Inferior parietal cortex (tissue), 1 donor: ENCODE data around the gene LDB2.
"Not testable (repeated sequence)": the region's sequence is repeated elsewhere in the genome, so short reads cannot be mapped to it uniquely, and the experiment has no call there.

Experiments
- DNase-seq: peaks from one replicate; pipeline ENCODE4 v3.0.0-alpha.2; 2016; ENCODE audit errors: extremely low spot score

Gene LDB2

DNA sequence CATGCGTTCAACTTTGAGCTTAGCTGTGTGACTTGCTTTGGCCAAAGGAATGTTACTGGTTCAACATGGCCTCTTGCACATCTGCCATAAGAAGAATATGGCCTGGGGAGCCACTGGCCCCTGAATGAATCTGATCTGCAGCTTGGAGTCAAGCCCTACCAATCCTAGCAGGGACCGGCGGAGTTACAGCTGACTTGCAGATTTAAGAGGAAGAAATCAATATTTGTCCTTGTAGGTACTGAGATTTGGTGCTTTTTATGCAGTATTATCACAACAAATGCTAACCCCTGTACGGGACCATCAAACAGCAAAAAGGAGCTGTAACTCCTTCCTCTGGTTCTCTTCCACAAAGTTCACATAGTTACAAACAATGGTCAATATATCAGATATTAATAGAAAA lies 252.0 kb downstream of the LDB2 start:
- DNase-seq: no peak

DNA sequence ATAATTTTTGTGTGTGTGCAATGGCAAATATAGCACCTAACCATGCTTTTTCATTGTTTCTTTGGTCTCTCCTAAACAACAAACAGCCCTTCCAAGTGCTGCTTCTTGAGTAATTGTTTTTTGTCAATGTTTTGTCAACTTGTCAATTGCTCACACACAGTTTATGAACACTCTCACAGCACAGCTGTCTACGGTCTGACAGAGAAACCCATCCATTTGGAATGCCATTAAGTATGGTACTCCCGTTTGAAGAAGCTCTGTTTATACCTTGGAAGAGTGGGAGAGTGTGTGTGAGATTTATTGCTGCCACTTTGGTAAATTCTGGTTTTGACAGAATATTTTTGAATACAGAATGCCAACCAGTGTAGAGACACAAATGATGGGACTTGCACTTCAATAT lies 254.6 kb downstream of the LDB2 start:
- no peak for DNase-seq

DNA sequence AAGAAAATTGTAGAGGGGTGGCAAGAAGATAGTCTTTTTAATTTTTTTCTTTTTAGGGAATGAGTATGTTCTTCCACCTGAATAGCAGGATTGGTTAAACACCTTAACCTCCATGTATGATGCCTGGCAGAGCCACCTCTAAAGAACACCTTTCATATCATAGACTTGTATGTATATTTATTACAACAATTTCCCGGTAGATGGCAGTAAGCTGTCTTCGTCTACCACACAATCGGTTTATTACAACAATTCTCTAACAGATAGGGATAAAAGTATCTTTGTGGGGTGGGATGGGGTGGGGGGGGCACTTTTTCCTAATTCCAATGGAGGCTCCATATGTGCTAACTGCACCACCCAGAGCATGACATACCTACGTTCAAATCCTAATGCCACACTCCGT lies 255.5 kb downstream of the LDB2 start:
- DNase-seq: no peak

DNA sequence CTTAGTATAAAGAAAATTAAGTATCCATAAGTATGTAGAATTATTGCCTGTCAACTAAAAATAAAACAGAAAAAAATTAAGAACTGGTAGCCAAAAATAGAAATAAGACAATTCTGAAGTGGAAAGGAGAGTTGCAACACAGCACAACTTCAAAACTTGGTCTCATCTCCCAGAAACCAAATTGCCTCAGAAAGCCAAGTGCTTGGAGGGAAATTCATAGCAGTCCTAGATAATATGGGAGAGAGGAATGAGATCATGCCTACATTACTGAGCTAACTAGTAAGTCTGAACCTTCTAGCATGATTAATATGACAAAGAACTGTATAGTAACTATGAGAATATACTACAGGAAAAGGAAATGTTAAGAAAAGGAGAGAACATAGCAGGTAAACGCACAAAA lies 256.5 kb downstream of the LDB2 start:
- no peak for DNase-seq

DNA sequence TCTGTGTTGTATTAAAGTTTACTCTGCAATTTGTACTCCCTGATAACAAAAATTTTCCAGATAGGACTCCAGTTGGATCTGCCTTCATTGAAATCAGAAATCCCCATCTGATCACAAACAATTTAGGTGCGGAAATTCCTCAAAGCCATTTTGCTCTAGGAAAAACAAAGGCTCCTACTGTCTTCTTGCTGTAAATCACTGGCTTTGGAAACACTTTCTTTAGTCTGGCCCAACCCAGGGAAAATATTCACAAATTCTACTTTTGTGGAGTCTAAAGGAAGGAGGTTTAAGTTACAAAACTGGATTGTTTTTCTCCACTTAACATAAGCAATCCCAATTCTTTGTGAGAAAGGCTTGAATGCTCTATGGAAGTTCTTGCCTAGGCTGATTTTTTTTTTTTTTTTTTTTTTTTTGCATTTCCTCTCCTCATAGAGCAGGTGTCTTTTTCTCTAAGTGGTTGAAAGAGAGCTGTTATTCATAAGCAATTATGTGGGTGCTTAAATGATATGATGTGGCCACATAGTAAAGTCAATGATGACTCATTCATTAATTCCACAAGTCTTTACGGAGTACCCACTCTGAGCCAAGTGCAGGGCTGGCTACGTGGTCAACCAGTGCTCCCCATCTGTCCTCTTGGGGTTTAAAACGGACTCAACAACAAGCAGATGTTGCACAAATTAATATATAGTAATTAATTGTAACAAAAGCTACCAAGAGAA lies 261.4 kb downstream of the LDB2 start:
- DNase-seq: no peak

DNA sequence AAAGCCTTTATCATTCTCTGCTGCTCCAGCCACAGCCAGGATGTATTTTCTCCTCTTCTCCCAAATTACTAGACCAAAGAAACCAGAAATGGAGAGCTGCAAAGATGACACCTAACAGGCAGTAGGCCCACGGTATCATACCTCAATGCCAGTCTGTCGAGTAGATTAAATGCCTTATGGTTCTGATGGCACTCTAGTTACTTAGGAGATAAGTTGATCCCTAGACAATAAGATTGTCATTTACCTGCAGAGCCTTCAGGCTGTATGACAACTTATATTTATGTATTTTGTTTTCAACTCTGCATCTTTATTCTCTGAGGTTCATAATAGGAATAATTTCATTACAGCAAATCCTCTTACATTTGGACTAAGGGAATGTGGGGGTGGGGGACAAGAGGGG lies 262.1 kb downstream of the LDB2 start:
- no peak for DNase-seq

DNA sequence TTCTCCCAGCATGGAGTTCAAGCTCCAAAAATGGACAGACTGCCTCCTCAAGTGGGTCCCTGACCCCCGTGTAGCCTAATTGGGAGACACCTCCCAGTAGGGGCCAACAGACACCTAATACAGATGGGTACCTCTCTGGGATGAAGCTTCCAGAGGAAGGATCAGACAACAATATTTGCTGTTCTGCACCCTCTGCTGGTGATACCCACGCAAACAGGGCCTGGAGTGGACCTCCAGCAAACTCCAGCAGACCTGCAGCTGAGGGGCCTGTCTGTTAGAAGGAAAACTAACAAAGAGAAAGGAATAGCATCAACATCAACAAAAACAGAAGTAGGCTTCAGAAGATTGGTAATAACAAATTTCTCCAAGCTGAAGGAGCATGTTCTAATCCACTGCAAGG lies 269.2 kb downstream of the LDB2 start:
- DNase-seq: not testable (repeated sequence)

DNA sequence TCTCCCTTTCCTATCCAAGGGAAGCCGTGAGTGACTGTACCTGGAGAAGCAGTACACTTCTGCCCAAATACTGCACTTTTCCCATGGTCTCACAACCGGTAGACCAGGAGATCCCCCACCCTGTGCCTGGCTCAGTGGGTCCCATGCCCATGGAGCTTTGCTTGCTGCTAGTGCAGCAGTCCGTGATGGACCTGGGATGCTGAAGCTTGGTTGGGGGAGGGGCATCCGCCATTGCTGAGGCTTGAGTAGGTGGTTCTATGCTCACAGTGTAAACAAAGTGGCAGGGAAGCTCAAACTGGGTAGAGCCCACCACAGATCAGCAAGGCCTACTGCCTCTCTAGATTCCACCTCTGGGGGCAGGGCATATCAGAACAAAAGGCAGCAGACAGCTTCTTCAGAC lies 269.6 kb downstream of the LDB2 start:
- DNase-seq: not testable (repeated sequence)

DNA sequence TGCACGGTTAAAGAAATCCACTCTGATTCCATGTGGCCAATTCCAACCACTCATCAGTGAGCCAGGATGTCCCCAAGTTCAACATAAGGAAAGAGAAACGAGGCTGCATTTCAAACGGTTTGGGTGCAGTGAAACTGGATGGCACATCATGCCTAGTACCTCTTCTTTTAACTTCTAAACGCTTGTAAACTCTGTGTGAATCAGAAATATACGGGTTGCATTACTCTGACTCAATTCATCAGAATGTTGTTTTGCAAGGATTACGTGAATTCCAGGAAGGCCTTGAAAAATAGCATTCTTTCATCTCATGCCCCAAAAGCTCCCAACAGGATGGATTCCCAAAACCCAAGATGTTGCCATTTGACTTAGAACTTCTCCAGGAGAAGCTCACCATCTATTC lies 270.4 kb downstream of the LDB2 start:
- DNase-seq: no peak

DNA sequence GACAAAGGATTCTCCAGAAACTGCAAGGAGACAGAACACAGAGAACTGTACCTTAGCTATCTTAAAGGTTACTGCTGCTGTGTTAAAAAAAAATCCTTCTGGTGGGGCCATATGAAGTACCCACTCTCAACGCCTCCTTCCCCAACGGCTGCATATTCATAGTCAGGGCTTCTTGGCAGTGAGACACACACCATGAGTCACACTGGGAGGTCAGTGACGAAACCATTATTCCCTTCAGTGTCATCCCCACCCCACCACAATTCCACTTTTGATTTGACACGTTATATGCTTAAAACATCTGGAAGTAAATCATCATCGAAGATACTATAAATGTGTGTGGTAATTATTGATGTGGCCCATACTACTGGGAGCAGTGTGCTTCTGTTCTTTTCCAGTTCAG lies 271.5 kb downstream of the LDB2 start:
- DNase-seq: no peak

DNA sequence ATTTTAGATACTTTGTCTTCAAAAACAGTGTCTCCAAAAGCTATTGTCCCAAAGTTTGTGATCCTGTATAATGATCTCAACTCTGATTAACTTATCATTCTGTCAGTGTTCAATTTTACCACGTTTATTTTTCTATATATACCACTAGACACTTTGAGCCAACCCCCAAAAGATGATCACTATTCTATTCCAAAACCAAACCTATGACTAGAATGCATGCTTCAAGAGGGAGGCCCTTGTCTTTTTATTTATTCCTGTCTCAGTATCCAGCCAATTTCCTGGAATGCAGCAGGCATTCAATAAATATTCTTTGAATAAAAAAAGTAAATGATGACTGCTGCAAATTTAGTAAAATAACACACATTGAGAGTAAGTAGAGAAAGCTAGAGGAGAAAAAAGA lies 275.6 kb downstream of the LDB2 start:
- no peak for DNase-seq

DNA sequence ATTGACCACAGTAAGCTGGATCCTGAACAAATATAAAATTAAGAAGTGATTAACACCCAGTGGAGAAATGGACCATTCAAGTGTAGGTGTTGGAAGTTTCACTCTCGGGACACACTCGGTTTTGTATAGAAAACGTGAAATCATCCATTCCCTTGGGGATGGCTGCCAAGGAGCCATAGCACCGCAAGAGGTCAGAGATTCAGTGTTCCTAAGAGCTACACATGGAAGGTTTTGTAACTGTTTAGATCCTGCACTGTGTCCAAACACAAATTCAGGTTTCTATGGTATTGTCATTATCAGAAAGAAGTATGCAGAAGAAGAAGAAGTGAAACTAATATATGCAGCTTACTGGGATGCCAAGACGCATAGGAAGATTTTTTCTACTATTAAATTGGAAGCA lies 281.0 kb downstream of the LDB2 start:
- DNase-seq: no peak

DNA sequence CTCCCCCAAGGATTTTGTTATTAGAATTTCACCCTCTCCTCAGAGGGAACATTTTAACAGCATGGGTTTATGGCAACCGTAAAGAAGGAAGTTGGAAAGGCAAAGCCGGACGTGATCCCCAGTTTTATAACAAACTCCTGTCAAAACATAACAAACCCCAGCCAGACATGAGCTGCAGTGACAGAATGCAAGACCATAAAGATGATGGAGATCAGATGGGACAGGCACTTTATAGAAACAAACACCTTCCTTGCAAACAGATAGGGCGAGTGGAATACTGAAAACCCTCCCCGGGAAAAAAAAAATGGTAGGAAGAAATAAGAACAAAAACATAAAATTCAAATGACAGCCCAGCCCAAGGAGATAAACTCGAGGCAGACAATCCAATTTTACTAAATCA lies 281.4 kb downstream of the LDB2 start:
- no peak for DNase-seq

DNA sequence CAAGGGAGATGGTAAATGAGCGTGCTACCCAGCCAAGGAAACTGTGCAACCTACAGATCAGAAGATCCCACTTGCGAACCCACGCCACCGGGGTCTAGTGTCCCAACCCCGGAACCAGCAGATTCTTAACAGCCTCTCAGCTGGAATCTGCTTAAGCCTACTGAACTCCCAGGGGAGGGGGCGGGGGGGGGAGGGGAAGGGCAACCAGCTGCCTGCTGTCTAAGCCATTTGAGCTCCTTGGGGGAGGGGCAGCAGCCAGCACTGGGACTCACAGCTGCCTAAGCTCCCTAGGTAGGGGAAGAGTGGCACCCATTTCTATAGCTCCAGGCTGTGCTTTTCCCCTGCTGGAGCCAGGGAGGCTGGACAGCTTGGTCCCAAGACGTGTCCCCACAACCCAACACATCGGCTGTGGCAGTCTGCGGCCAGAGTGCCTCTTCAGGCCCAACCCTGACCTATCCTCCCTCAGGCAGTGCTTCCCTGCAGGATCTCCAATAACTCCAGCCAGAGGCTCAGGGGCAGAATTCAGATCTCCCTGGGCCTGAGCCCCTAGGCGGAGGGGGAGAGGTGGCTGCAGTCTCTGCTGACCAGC lies 289.2 kb downstream of the LDB2 start:
- no peak for DNase-seq

DNA sequence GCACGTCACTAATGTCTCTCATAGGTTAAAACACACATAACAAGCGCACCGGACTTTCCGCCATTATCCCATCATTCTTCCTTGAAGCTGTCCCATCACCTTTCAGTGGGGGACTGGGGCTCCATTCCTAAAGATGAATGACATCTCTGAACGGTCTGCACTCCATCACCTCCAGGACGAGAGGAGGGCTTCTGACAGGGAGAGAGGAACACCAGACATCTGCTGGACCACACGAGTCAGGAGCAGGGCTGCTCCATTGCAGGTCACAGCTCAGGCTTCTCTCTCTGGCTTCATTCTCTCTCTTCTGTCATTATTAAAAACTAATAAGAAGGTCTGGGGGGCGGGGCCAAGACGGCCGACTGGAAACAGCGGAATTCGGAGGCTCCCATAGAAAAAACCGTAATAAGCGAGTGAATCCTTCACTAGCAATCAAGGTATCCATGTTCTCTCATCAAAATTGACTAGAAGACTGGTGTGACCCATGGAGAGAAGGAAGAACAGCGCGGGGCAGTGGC lies 289.8 kb downstream of the LDB2 start:
- DNase-seq: no peak

DNA sequence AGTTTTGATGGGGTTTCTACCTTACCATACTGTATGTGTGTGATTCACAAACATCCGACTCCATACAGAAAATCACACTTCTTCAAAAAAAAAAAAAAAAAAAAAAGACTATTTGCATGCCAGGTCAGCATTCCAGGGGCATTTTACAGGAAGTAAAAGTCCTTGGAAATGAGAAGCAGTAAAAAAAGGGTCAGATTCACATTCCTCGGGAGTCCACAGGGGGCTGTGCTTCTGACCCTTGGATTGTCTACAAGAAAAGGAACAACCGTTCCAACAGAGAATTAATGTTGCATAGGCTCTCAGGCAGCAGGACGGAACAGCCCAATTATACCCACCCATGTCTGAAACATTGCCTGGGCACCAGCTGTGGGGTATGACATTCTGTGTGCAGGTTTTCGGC lies 290.3 kb downstream of the LDB2 start:
- DNase-seq: no peak

DNA sequence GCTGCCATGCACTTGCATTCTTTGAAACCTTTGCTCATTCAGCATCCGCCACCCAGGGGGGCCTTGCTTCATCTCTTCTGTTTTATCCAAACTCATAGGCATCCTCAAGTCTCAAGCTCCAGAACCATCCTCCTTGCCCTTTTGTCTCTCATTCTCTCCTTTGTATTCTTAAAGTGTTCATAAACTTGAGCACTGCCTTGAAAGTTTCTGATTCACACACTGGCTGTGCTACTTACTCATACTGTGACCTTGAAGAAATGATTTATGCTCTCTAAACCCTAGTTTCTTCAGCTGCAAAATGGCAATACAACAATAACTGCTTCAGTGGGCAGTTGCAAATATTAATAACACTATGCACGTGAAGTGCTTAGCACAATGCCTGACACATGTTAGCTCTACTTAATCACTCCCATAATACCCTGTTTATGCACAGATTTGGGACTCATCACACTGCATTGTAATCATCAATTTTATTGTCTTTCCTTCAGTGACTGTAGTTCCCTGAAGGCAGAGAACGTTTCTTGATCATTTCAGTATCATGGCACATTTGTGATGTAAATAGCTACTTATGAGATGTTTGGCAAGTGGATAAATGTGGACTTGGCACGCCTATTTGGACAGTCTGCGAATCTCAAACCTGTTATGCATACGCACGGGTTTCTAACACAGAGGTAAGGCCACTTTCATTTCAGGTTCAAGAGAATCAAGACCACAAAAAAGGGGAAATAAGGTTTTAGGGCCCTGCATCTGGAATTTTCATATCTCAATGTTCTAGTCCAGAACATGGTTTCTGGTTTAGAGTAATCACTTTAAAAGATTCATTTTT lies 291.0 kb downstream of the LDB2 start:
- no peak for DNase-seq

DNA sequence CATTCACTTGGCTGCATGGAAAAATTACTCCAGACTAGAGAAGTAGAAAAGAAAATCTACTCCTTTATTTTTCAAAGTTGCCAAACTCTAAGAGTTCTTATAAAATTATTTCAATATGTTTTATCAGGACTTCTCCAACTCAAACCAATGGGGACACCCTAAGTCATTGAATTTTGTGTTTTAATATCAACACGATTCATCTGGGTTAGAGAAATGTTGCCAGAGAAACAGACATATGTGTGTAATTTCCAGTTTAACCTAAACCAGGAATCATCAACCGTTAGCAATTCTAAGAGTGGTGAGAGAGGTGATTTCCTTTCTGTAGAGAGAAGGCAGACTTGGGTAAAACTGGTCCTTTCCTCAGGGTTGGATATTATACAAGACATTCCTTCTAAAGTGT lies 291.8 kb downstream of the LDB2 start:
- no peak for DNase-seq

DNA sequence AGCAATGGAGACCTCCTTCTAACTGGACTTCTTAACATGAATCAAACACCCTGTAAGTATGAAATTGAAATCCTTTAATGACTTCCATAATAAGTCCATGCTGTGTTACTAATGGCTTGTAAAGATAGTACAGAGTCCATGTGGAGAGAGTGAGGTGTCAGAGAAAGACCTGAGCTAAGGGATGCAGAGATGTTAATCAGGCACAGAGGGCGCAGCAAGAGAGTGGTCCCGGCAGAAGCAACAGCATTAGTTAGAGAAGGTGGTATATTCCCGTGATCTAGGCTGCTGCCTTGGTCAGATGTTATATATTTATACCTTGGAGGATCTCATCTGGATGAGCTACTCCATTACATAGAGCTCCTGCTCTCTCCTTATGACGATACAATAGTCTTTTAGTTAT lies 295.3 kb downstream of the LDB2 start:
- no peak for DNase-seq

DNA sequence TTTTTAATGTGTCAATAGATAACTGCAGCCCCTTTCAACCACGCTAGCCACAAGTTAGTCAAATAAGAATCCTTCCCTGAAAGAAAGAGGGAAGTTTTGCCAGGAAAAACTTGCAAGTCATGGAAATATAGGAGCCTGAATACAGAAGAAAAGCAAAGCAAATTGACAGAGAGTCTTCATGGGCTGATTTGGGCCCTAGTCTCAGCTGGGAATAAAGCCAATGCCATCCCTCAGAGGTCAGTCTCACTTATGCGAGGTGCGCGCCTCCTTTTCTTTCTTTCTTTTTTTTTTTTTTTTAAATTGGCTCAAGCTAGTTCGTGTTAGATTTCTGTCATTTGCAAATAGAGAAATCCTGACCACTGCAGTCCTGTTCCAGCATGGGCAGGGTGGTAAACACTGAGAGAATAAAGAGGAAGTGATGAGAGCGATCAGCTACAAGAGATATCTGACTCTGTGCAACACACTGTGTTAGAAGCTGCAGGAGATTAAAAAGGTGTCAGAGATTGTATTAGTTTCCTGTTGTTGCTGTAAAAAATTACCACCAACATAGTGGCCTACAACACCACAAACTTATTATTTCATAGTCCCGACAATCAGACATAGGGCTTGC lies 299.7 kb downstream of the LDB2 start:
- no peak for DNase-seq

DNA sequence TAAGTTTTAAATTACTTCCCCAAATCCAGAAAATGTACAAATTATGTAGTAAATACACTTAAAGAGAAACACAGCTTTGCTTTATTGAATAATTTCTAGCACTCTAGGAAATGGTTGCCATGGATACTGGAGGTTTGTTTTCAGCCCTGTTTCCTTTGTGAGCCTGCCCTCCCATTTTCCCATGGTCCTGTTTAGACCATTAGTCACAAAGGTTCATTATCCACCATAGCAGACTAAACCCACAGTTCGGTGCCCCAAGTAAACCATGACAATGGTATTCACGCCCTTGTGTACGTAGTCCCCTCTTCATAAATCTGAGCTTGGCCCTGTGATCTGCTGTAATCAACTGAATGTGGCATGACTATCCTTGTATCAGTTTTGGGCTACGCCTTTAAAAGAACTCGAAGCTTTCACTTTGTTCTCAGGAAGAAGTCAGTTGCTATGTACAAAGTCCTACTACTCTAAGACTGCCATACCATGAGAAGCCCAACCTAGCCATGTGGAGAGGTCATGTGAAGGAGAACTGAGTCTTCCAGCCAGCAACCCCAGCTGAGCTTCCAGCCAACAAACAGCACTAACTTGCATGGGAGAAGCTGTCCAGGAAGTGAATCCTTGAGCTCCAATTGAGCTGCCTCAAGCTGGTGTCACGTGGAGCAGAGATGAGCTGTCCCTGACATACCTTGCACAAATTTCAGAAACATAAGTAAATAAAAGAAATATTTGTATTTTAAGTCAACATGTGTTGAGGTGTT lies 300.4 kb downstream of the LDB2 start:
- no peak for DNase-seq

DNA sequence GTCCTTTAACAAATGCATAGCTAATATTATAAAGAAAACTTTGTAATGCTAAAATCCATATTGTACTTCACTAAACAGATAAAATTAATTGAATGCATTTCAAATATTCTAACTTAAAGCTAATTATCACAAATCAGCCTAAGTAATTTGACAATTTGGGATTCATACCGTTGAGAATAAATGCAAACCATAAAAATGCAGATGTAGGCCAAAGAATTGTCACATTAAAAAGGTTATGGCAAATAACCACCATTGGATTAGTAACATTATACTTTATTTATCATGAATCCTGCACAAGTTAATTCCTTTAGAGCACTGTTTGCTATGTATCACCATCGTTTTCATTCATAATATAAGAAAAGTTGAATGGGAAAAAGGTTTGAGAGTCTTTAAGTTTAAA lies 301.0 kb downstream of the LDB2 start:
- no peak for DNase-seq
